H1 (cell line): ENCODE data around the gene TGFBRAP1. TPM values are rescaled to one million over a fixed set of nuclear protein-coding genes. Genes with fewer than 3 reads are reported as not detected.

Experiments used
- CTCF ChIA-PET: fragments of 300-600 bp; sonication (Branson Sonifier 250); formaldehyde crosslinking; loops from one replicate; lab custom pipeline; 2021; ENCODE audit not compliant: partially characterized antibody; lab: Charles Lee
- POLR2A ChIA-PET: fragments of 300-600 bp; sonication (Branson Sonifier 250); formaldehyde crosslinking; loops from one replicate; lab custom pipeline; 2021; ENCODE audit warnings: inconsistent platforms; ENCODE audit not compliant: partially characterized antibody; lab: Charles Lee
- DNase-seq, 2 experiments: peaks; one replicate each; pipeline versions ENCODE4 v3.0.0 to v3.0.0-alpha.2; 2010 to 2022; ENCODE audit warnings: low spot score in 2 of 2, low read depth in 1 of 2, mixed read lengths in 1 of 2
- FAIRE-seq: peaks from 2 replicates; lab custom pipeline; 2011; peaks lifted over from hg19 to GRCh38; lab: Jason Lieb, UNC
- H2AFZ ChIP-seq: 2 replicates; pipeline ENCODE4 v1.8.1; 2012; ENCODE audit warnings: low read length, inconsistent platforms
- H2AK5ac ChIP-seq: 2 replicates; pipeline ENCODE4 v1.6.1; 2013; ENCODE audit warnings: low read depth, low read length
- H2BK120ac ChIP-seq: replicated peaks from 2 replicates; pipeline ENCODE3; 2013; ENCODE audit warnings: low read depth, low read length, inconsistent platforms
- H2BK12ac ChIP-seq: 2 replicates; pipeline ENCODE4 v1.6.1; 2013; ENCODE audit warnings: low read depth, low read length
- H2BK15ac ChIP-seq: 2 replicates; pipeline ENCODE4 v1.6.1; 2013; ENCODE audit warnings: low read length
- H2BK20ac ChIP-seq: 2 replicates; pipeline ENCODE4 v1.6.1; 2013; ENCODE audit warnings: low read length
- H2BK5ac ChIP-seq: 2 replicates; pipeline ENCODE4 v1.6.1; 2013; ENCODE audit warnings: low read depth, low read length
- H3K14ac ChIP-seq: 2 replicates; pipeline ENCODE4 v1.6.1; 2013; ENCODE audit warnings: inconsistent platforms; ENCODE audit not compliant: insufficient read length
- H3K18ac ChIP-seq: 2 replicates; pipeline ENCODE4 v1.6.1; 2013; ENCODE audit warnings: low read length; ENCODE audit errors: extremely low read depth
- H3K23ac ChIP-seq: 2 replicates; pipeline ENCODE4 v1.6.1; 2013; ENCODE audit warnings: inconsistent platforms; ENCODE audit not compliant: insufficient read length
- H3K23me2 ChIP-seq: 2 replicates; pipeline ENCODE4 v1.6.1; 2013; ENCODE audit warnings: low read depth, low read length
- H3K27ac ChIP-seq: 2 replicates; pipeline ENCODE4 v1.6.1; 2011; ENCODE audit warnings: low read depth, low read length, inconsistent platforms
- H3K27me3 ChIP-seq, 4 experiments: replicated peaks in 1 of 4; 1 replicate in 1 of 4; 2 replicates in 3 of 4; pipeline versions ENCODE4 v1.6.1 to v1.8.1; 2011 to 2013; ENCODE audit warnings: low read length in 3 of 4, mild to moderate bottlenecking in 3 of 4, inconsistent platforms in 2 of 4, mixed read lengths in 2 of 4, moderate library complexity in 1 of 4; ENCODE audit not compliant: control insufficient read depth in 3 of 4, insufficient read depth in 3 of 4; ENCODE audit errors: extremely low read depth in 1 of 4
- H3K36me3 ChIP-seq, 4 experiments: 2 replicates each; pipeline versions ENCODE4 v1.6.1 to v1.8.1; 2011 to 2013; ENCODE audit warnings: mild to moderate bottlenecking in 4 of 4, low read length in 3 of 4, moderate library complexity in 2 of 4, control low read depth in 1 of 4, inconsistent platforms in 1 of 4; ENCODE audit not compliant: insufficient read depth in 4 of 4, control insufficient read depth in 2 of 4
- H3K4ac ChIP-seq: replicated peaks from 2 replicates; pipeline ENCODE3; 2013; ENCODE audit warnings: low read length, low read depth, mixed read lengths, inconsistent platforms; ENCODE audit not compliant: insufficient read length
- H3K4me1 ChIP-seq, 4 experiments: replicated peaks in 1 of 4; 1 replicate in 1 of 4; 2 replicates in 3 of 4; pipeline versions ENCODE4 v1.6.1 to v1.8.1; 2011 to 2013; ENCODE audit warnings: low read length in 3 of 4, inconsistent platforms in 2 of 4, mixed read lengths in 1 of 4; ENCODE audit not compliant: insufficient read depth in 4 of 4, control insufficient read depth in 3 of 4
- H3K4me2 ChIP-seq, 2 experiments: 2 replicates each; pipeline versions ENCODE4 v1.6.1 to v1.8.1; 2011 to 2013; ENCODE audit warnings: low read depth in 2 of 2, low read length in 2 of 2, control low read depth in 1 of 2, inconsistent platforms in 1 of 2, mild to moderate bottlenecking in 1 of 2; ENCODE audit not compliant: insufficient read depth in 1 of 2
- H3K4me3 ChIP-seq, 4 experiments: fragments of 200-600, 300-600 bp in 1 of 4; sonication (generic), shearing (Covaris generic), sonication (Bioruptor Twin) in 1 of 4; 2 replicates each; pipeline versions ENCODE4 v1.5.1 to v1.8.1; 2011 to 2016; ENCODE audit warnings: low read length in 4 of 4, low read depth in 3 of 4, control low read depth in 2 of 4, inconsistent platforms in 2 of 4, mild to moderate bottlenecking in 2 of 4, mixed read lengths in 1 of 4, moderate library complexity in 1 of 4; ENCODE audit not compliant: insufficient read depth in 2 of 4; ENCODE audit errors: extremely low read depth in 1 of 4
- H3K56ac ChIP-seq: replicated peaks from 2 replicates; pipeline ENCODE3; 2013; ENCODE audit warnings: low read depth, mild to moderate bottlenecking, mixed read lengths, low read length, inconsistent platforms; ENCODE audit not compliant: insufficient read length
- H3K79me1 ChIP-seq: 2 replicates; pipeline ENCODE4 v1.6.1; 2013; ENCODE audit warnings: low read depth, low read length, control low read depth
- H3K79me2 ChIP-seq, 2 experiments: 2 replicates each; pipeline versions ENCODE4 v1.6.1 to v1.8.1; 2012 to 2013; ENCODE audit warnings: low read length in 2 of 2, mild to moderate bottlenecking in 2 of 2, inconsistent platforms in 1 of 2; ENCODE audit not compliant: insufficient read depth in 2 of 2, control insufficient read depth in 1 of 2
- H3K9ac ChIP-seq, 4 experiments: replicated peaks in 1 of 4; 1 replicate in 1 of 4; 2 replicates in 3 of 4; pipeline versions ENCODE4 v1.6.1 to v1.8.1; 2011 to 2013; ENCODE audit warnings: low read depth in 3 of 4, low read length in 3 of 4, control low read depth in 2 of 4, mild to moderate bottlenecking in 2 of 4, moderate library complexity in 2 of 4, inconsistent platforms in 1 of 4; ENCODE audit errors: extremely low read depth in 1 of 4
- H3K9me3 ChIP-seq, 2 experiments: 2 replicates each; pipeline versions ENCODE4 v1.6.1 to v1.8.1; 2012 to 2013; ENCODE audit warnings: mild to moderate bottlenecking in 2 of 2, moderate library complexity in 2 of 2, control low read depth in 1 of 2, inconsistent platforms in 1 of 2, low read depth in 1 of 2, low read length in 1 of 2, mixed read lengths in 1 of 2; ENCODE audit not compliant: insufficient read depth in 2 of 2
- H4K20me1 ChIP-seq, 2 experiments: replicated peaks in 1 of 2; 2 replicates each; pipeline versions ENCODE3 to v1.8.1; 2011 to 2013; ENCODE audit warnings: inconsistent platforms in 2 of 2, low read length in 2 of 2, mild to moderate bottlenecking in 1 of 2; ENCODE audit not compliant: insufficient read depth in 2 of 2, control insufficient read depth in 1 of 2
- H4K5ac ChIP-seq: 2 replicates; pipeline ENCODE4 v1.6.1; 2013; ENCODE audit warnings: low read length, low read depth, mixed read lengths, inconsistent platforms; ENCODE audit not compliant: insufficient read length
- H4K8ac ChIP-seq: 2 replicates; pipeline ENCODE4 v1.8.0; 2013; ENCODE audit warnings: mild to moderate bottlenecking, moderate library complexity, low read length, inconsistent platforms; ENCODE audit not compliant: insufficient read depth; ENCODE audit errors: extremely low read depth
- H4K91ac ChIP-seq: replicated peaks from 2 replicates; pipeline ENCODE3; 2013; ENCODE audit warnings: low read length, mixed read lengths, inconsistent platforms; ENCODE audit not compliant: insufficient read length
- BACH1 ChIP-seq: IDR thresholded peaks from 2 replicates; pipeline ENCODE4 v1.6.1; 2012; ENCODE audit warnings: low read length, improper control_type of control experiment
- CREB1 ChIP-seq: IDR thresholded peaks from 2 replicates; pipeline ENCODE4 v1.6.1; 2012; ENCODE audit warnings: inconsistent platforms
- CTBP2 ChIP-seq: IDR thresholded peaks from 2 replicates; pipeline ENCODE4 v1.7.0; 2011; ENCODE audit warnings: borderline replicate concordance, mild to moderate bottlenecking, moderate library complexity, mixed read lengths, low read length; ENCODE audit not compliant: insufficient read depth, insufficient read length
- KDM4A ChIP-seq: IDR thresholded peaks from one replicate; pipeline ENCODE4 v1.7.1; 2012; ENCODE audit warnings: low read depth, mild to moderate bottlenecking, moderate library complexity, low read length, inconsistent platforms; ENCODE audit not compliant: severe bottlenecking
- KDM5A ChIP-seq: fragments of 200-600 bp; IDR thresholded peaks from 2 replicates; pipeline ENCODE4 v1.7.1; 2012; ENCODE audit warnings: mild to moderate bottlenecking, low read length, inconsistent platforms, mixed read lengths
- NANOG ChIP-seq: IDR thresholded peaks from 2 replicates; pipeline ENCODE4 v1.6.1; 2011; ENCODE audit warnings: low read length, low read depth, mild to moderate bottlenecking, inconsistent platforms; ENCODE audit not compliant: insufficient read depth, poor library complexity, severe bottlenecking
- NRF1 ChIP-seq: IDR thresholded peaks from 2 replicates; pipeline ENCODE4 v1.6.1; 2011; ENCODE audit warnings: mild to moderate bottlenecking, low read depth, low read length, improper control_type of control experiment
- POLR2A ChIP-seq, 2 experiments: IDR thresholded peaks; 1 replicate in 1 of 2; 2 replicates in 1 of 2; pipeline ENCODE4 v1.6.1; 2011; ENCODE audit warnings: low read depth in 2 of 2, low read length in 2 of 2, mild to moderate bottlenecking in 2 of 2; ENCODE audit errors: control extremely low read depth in 1 of 2
- POU5F1 ChIP-seq: IDR thresholded peaks from 2 replicates; pipeline ENCODE4 v1.6.1; 2011; ENCODE audit warnings: low read depth, mild to moderate bottlenecking, low read length, moderate library complexity
- RFX5 ChIP-seq: IDR thresholded peaks from 2 replicates; pipeline ENCODE4 v1.6.1; 2011; ENCODE audit warnings: low read depth, low read length, improper control_type of control experiment, borderline replicate concordance
- RNF2 ChIP-seq: fragments of 200-900, 300-1000 bp; sonication (generic); IDR thresholded peaks from 2 replicates; pipeline ENCODE4 v1.7.1; 2016; ENCODE audit warnings: borderline replicate concordance, low read depth, mild to moderate bottlenecking, antibody characterized with exemption, low read length; ENCODE audit not compliant: poor library complexity, severe bottlenecking; ENCODE audit errors: missing control alignments
- SUZ12 ChIP-seq: fragments of 200-600 bp; sonication (generic); IDR thresholded peaks from 2 replicates; pipeline ENCODE4 v1.6.1; 2012; ENCODE audit warnings: mild to moderate bottlenecking, inconsistent platforms, low read length, moderate library complexity, mixed read lengths
- TAF7 ChIP-seq: optimal IDR thresholded peaks from 2 replicates; pipeline ENCODE3; 2011; ENCODE audit warnings: low read depth, mild to moderate bottlenecking, inconsistent platforms, low read length, moderate library complexity, borderline replicate concordance
- WGBS, 2 experiments: shearing (Covaris generic) in 1 of 2; methylation state at CpG; one replicate each; pipeline versions ENCODE4 v1.1.6 to v1.1.7; 2013 to 2015; ENCODE audit warnings: low lambda C conversion rate in 2 of 2, mixed read lengths in 2 of 2, inconsistent platforms in 1 of 2, low coverage in 1 of 2, missing lambda C conversion rate in 1 of 2; ENCODE audit not compliant: insufficient replicate concordance in 2 of 2, insufficient coverage in 1 of 2, insufficient read length in 1 of 2; ENCODE audit errors: extremely low coverage in 1 of 2, missing lambda C conversion rate in 1 of 2; 5-methylcytosine and 5-hydroxymethylcytosine counted together
- polyA plus RNA-seq, 7 experiments: library from polyadenylated mRNA; depleted of rRNA in 3 of 7; stranded (reverse) in 5 of 7; unstranded in 2 of 7; fragments of >200 nt in 5 of 7; fragments of 200-250 nt in 2 of 7; gene quantifications; 1 replicate in 5 of 7; 2 replicates in 1 of 7; 4 replicates in 1 of 7; pipeline versions ENCODE4 v1.2.1 to v1.2.3, GENCODE V29; 2011 to 2013; ENCODE audit warnings: missing spikeins in 2 of 7, mixed read lengths in 2 of 7
- total RNA-seq: library from RNA; stranded (reverse); fragmentation: NEBNext Ultra II Directional; extraction: Animal tissue kit (Norgen Biotek cat#: 25700); gene quantifications from 2 replicates; pipeline ENCODE4 v1.2.1, GENCODE V29; 2021

The TGFBRAP1 gene
- total and polyA plus RNA-seq, 2 of the 8 experiments (the other 6 are each of a cell fraction or from before 2014, with no cell fraction given), result 11.2 to 20.2 TPM

GRCh38 chr2:105325389-105325963 lies 4.1 kb downstream of the TGFBRAP1 start:
- WGBS, 2 experiments, result 87% methylated on average over 3 of the region's 3 CpGs; no CpG with 5 or more reads in 1 of the 2 experiments
- 0 out of 2 replicates have a peak overlapping the region, but pooled peaks have one; percentile 86 for H2AK5ac ChIP-seq
- H3K79me2 ChIP-seq, result peaks cover 9 to 79% of the 10 kb centered on the region in 2 experiments; a peak in 3 of 4 replicates
- H4K91ac ChIP-seq, result no peak overlapping the region
- H3K23me2 ChIP-seq, result peaks cover 10% of the 10 kb centered on the region; the same call in 1 of the 2 replicates
- ChIA-PET POLR2A (interaction anchor here (0.7 kb wide), 2 partner anchors 9 to 10 kb away, joined by 3 to 4 read pairs; no protein-coding TSS in a partner anchor), CTCF (interaction anchor here (1.1 kb wide), 1 partner anchor 16 kb away, joined by 4 read pairs; no protein-coding TSS in a partner anchor)
- no peak overlapping the region for H2BK120ac ChIP-seq
- H4K5ac ChIP-seq, result no peak overlapping the region
- no peak overlapping the region for H2BK15ac ChIP-seq
- no peak overlapping the region for H3K14ac ChIP-seq
- no peak overlapping the region for H2BK20ac ChIP-seq
- peaks cover 0 to 7% of the 10 kb centered on the region in 2 experiments for H4K20me1 ChIP-seq
- H2BK5ac ChIP-seq, result 0 out of 2 replicates have a peak overlapping the region, but pooled peaks have one; percentile 74
- no peak overlapping the region for H3K18ac ChIP-seq
- H3K4me3 ChIP-seq, result no peak overlapping the region
- no peaks in the 10 kb centered on the region for H3K9me3 ChIP-seq
- no peak overlapping the region for H2AFZ ChIP-seq
- no peaks in the 10 kb centered on the region for H3K36me3 ChIP-seq
- no peak for DNase-seq
- H3K4me1 ChIP-seq, result peaks cover 5 to 12% (median 9%) of the 10 kb centered on the region in 4 experiments; a peak in 5 of 7 replicates
- H3K56ac ChIP-seq, result no peak overlapping the region
- H4K8ac ChIP-seq, result no peak overlapping the region
- H3K79me1 ChIP-seq, result peaks cover 22% of the 10 kb centered on the region
- H3K4me2 ChIP-seq, result peak overlapping the region in 1 of 2 experiments; percentile 9; a peak in 1 of 4 replicates
- no peak overlapping the region for H3K23ac ChIP-seq
- no peaks in the 10 kb centered on the region for H3K27me3 ChIP-seq
- H2BK12ac ChIP-seq, result peak overlapping the region; percentile 87; the same call in 1 of the 2 replicates
- no peak overlapping the region for H3K27ac ChIP-seq
- H3K9ac ChIP-seq, result no peak overlapping the region; a peak in 1 of 7 replicates
- no peak for FAIRE-seq
- H3K4ac ChIP-seq, result no peak overlapping the region
- no peak for TF ChIP-seq KDM4A
- TF ChIP-seq CREB1, result no peak
- no peak for TF ChIP-seq CTBP2
- TF ChIP-seq RFX5, result no peak
- no peak for TF ChIP-seq POLR2A (IDR thresholded peaks at IDR 0.05; ENCODE audit: control extremely low read depth in 1 of 2, low read depth in 2 of 2, low read length in 2 of 2)
- TF ChIP-seq NANOG, result no peak
- no peak for TF ChIP-seq SUZ12
- no peak for TF ChIP-seq TAF7
- TF ChIP-seq POU5F1, result no peak
- TF ChIP-seq KDM5A, result no peak
- TF ChIP-seq RNF2, result no peak
- TF ChIP-seq NRF1, result no peak
- no peak for TF ChIP-seq BACH1
